ENCODE results near the gene LCN12. TPM values are rescaled to one million over a fixed set of nuclear protein-coding genes. Genes with fewer than 3 reads are reported as not detected.

LCN12 gene
- total RNA-seq, 1 experiment from 2014 or later, result 4.2 TPM

DNA sequence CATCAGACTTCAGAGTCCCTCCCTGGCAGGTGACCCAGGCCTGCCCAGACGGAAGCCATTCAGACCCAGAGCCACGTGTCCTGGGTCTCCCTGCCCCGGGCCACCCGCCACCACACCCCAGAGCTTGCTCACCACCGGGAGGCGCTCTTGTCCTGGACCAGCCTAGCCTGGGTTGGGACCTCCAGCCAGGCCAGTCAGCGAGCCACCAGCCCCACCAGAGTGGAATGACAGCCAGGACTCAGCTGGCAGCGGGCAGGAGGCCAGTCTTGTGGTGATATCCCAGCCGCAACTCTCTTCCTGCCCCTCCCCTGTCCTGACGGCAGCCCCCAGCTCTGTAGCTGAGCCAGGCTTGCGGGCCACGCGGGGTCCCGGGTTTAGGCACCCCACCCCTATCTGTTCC, 23.6 kb downstream of the LCN12 start:
- no peak overlapping the region for H3K4me3 ChIP-seq (replicated peaks in 1 of 2; ENCODE audit: low read depth in 1 of 2, low read length in 2 of 2)
- H3K4me1 ChIP-seq (ENCODE audit: control insufficient read depth in 1 of 2, insufficient read depth in 2 of 2, low read length in 2 of 2), result peaks cover 2 to 32% of the 10 kb centered on the region in 2 experiments; a peak in 3 of 4 replicates
- POLR2A ChIA-PET, result no interaction called here
- no peak overlapping the region; the same call in 1 of the 2 replicates for H3K27ac ChIP-seq (ENCODE audit: low read depth, low read length)
- H3K9me2 ChIP-seq (ENCODE audit: insufficient read depth), result no peaks in the 10 kb centered on the region
- intact Hi-C loops (cut with micrococcal nuclease), result no loop called here
- no peaks in the 10 kb centered on the region for H3K27me3 ChIP-seq (ENCODE audit: insufficient read depth, low read length)
- DNase-seq (ENCODE audit: low read depth, low spot score) (no peak), ATAC-seq (no peak)
- no peaks in the 10 kb centered on the region for H3K36me3 ChIP-seq (ENCODE audit: control insufficient read depth in 1 of 2, insufficient read depth in 2 of 2, low read length in 2 of 2)
- no TSS peak for BruUV-seq (replicated peaks)
- no peaks in the 10 kb centered on the region for H4K20me1 ChIP-seq (ENCODE audit: insufficient read depth)
- no peak overlapping the region for H3K9ac ChIP-seq (ENCODE audit: low read length)
- no peaks in the 10 kb centered on the region for H3K9me3 ChIP-seq (ENCODE audit: control insufficient read depth in 1 of 2, insufficient read depth in 1 of 2, low read depth in 1 of 2, low read length in 2 of 2)
- H3K4me2 ChIP-seq (ENCODE audit: low read length), result peak overlapping the region; percentile 32
- TF ChIP-seq, protein P1, sequence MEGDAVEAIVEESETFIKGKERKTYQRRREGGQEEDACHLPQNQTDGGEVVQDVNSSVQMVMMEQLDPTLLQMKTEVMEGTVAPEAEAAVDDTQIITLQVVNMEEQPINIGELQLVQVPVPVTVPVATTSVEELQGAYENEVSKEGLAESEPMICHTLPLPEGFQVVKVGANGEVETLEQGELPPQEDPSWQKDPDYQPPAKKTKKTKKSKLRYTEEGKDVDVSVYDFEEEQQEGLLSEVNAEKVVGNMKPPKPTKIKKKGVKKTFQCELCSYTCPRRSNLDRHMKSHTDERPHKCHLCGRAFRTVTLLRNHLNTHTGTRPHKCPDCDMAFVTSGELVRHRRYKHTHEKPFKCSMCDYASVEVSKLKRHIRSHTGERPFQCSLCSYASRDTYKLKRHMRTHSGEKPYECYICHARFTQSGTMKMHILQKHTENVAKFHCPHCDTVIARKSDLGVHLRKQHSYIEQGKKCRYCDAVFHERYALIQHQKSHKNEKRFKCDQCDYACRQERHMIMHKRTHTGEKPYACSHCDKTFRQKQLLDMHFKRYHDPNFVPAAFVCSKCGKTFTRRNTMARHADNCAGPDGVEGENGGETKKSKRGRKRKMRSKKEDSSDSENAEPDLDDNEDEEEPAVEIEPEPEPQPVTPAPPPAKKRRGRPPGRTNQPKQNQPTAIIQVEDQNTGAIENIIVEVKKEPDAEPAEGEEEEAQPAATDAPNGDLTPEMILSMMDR (IDR thresholded peaks at IDR 0.05 in 2 of 3, conservative IDR thresholded peaks at IDR 0.05 in 1 of 3; ENCODE audit: borderline replicate concordance in 1 of 3, insufficient read depth in 1 of 3, low read depth in 2 of 3, low read length in 2 of 3), result peak in 2 of 3 experiments; percentile 43 to 55; a peak in 5 of 6 replicates
- TF ChIP-seq FOSL1 (IDR thresholded peaks at IDR 0.05; ENCODE audit: low read depth), result no peak
- RAD21 ChIA-PET (ENCODE audit: low non-redundant PET in 1 of 2, low total read pairs in 2 of 2, uncharacterized antibody in 2 of 2, unreplicated experiment in 2 of 2), result no interaction called here
- CTCF ChIA-PET, result interaction anchor here (1.0 to 2.0 kb wide), 4 partner anchors 10 to 93 kb away, joined by 3 to 8 read pairs (median 6); partner anchors contain the start of gene PAXX
- no peak overlapping the region for H2AFZ ChIP-seq (ENCODE audit: low read depth, low read length, poor library complexity, severe bottlenecking)
- H3K79me2 ChIP-seq (ENCODE audit: insufficient read depth, low read length), result no peaks in the 10 kb centered on the region

DNA sequence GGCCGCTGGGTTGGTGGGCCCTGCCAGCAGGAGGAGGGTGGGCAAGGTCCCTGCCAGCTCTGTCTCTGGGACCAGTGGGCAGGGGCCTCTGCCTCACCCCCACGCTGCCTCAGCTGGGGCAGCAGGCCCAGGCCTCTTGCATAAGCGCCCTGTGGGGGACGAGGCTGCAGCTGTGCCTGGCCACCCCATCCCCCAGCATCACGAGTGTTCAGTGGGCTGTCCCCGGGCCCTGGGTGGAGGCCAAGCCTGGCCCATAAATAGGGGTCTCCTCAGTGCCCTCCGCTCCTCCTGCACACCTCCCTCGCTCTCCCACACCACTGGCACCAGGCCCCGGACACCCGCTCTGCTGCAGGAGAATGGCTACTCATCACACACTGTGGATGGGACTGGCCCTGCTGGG, 25.1 kb downstream of the LCN12 start, which contains the start of gene PTGDS:
Gene PTGDS, plus strand, starts transcription at position 282 of the 400 bp plus-strand sequence. Its CDS starts 75 bp downstream, at position 357.
- ChIA-PET POLR2A (no interaction called here), RAD21 (ENCODE audit: low non-redundant PET in 1 of 2, low total read pairs in 2 of 2, uncharacterized antibody in 2 of 2, unreplicated experiment in 2 of 2) (no interaction called here), CTCF (interaction anchor here (3.0 kb wide), 1 partner anchor 52 kb away, joined by 11 read pairs; no protein-coding TSS in a partner anchor)
- peaks cover 2 to 32% of the 10 kb centered on the region in 2 experiments; a peak in 3 of 4 replicates for H3K4me1 ChIP-seq (ENCODE audit: control insufficient read depth in 1 of 2, insufficient read depth in 2 of 2, low read length in 2 of 2)
- intact Hi-C loops (cut with micrococcal nuclease), result no loop called here
- peak within 1 kb of the TSS; percentile 67 for H3K4me2 ChIP-seq (ENCODE audit: low read length)
- H3K36me3 ChIP-seq (ENCODE audit: control insufficient read depth in 1 of 2, insufficient read depth in 2 of 2, low read length in 2 of 2), result no peaks in the 10 kb centered on the region
- no peaks in the 10 kb centered on the region for H3K9me2 ChIP-seq (ENCODE audit: insufficient read depth)
- ATAC-seq (no peak), DNase-seq (ENCODE audit: low read depth, low spot score) (no peak)
- no peak within 1 kb of the TSS for H2AFZ ChIP-seq (ENCODE audit: low read depth, low read length, poor library complexity, severe bottlenecking)
- BruUV-seq (replicated peaks), result no TSS peak
- no peaks in the 10 kb centered on the region for H3K27me3 ChIP-seq (ENCODE audit: insufficient read depth, low read length)
- peak within 1 kb of the TSS; percentile 40; the same call in 1 of the 2 replicates for H3K9ac ChIP-seq (ENCODE audit: low read length)
- H3K27ac ChIP-seq (ENCODE audit: low read depth, low read length), result peak within 1 kb of the TSS; percentile 51; the same call in 1 of the 2 replicates
- H3K79me2 ChIP-seq (ENCODE audit: insufficient read depth, low read length), result no peaks in the 10 kb centered on the region
- H3K9me3 ChIP-seq (ENCODE audit: control insufficient read depth in 1 of 2, insufficient read depth in 1 of 2, low read depth in 1 of 2, low read length in 2 of 2), result no peaks in the 10 kb centered on the region
- no peaks in the 10 kb centered on the region for H4K20me1 ChIP-seq (ENCODE audit: insufficient read depth)
- peak within 1 kb of the TSS; percentile 24 to 46; a peak in 3 of 4 replicates for H3K4me3 ChIP-seq (replicated peaks in 1 of 2; ENCODE audit: low read depth in 1 of 2, low read length in 2 of 2)
- TF ChIP-seq EZH2phosphoT487 (IDR thresholded peaks at IDR 0.05; ENCODE audit: borderline replicate concordance) (no peak), POLR2A (IDR thresholded peaks at IDR 0.05; ENCODE audit: borderline replicate concordance, extremely low read depth, insufficient read depth, insufficient read length) (no peak), TCF7L2 (IDR thresholded peaks at IDR 0.05; ENCODE audit: borderline replicate concordance, extremely low read depth, insufficient read depth, insufficient read length) (no peak), ZNF274 (IDR thresholded peaks at IDR 0.05; ENCODE audit: low read depth, low read length) (no peak), SIN3A (IDR thresholded peaks at IDR 0.05; ENCODE audit: low read depth) (no peak), RAD21 (IDR thresholded peaks at IDR 0.05; ENCODE audit: low read depth) (no peak), POLR2AphosphoS5 (IDR thresholded peaks at IDR 0.05; ENCODE audit: low read depth, low read length) (no peak), SRF (IDR thresholded peaks at IDR 0.05; ENCODE audit: low read depth) (no peak)
- TF ChIP-seq, protein P2, sequence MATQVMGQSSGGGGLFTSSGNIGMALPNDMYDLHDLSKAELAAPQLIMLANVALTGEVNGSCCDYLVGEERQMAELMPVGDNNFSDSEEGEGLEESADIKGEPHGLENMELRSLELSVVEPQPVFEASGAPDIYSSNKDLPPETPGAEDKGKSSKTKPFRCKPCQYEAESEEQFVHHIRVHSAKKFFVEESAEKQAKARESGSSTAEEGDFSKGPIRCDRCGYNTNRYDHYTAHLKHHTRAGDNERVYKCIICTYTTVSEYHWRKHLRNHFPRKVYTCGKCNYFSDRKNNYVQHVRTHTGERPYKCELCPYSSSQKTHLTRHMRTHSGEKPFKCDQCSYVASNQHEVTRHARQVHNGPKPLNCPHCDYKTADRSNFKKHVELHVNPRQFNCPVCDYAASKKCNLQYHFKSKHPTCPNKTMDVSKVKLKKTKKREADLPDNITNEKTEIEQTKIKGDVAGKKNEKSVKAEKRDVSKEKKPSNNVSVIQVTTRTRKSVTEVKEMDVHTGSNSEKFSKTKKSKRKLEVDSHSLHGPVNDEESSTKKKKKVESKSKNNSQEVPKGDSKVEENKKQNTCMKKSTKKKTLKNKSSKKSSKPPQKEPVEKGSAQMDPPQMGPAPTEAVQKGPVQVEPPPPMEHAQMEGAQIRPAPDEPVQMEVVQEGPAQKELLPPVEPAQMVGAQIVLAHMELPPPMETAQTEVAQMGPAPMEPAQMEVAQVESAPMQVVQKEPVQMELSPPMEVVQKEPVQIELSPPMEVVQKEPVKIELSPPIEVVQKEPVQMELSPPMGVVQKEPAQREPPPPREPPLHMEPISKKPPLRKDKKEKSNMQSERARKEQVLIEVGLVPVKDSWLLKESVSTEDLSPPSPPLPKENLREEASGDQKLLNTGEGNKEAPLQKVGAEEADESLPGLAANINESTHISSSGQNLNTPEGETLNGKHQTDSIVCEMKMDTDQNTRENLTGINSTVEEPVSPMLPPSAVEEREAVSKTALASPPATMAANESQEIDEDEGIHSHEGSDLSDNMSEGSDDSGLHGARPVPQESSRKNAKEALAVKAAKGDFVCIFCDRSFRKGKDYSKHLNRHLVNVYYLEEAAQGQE (IDR thresholded peaks at IDR 0.05; ENCODE audit: low read depth), result no peak
- TF ChIP-seq, protein P3, sequence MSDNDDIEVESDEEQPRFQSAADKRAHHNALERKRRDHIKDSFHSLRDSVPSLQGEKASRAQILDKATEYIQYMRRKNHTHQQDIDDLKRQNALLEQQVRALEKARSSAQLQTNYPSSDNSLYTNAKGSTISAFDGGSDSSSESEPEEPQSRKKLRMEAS (IDR thresholded peaks at IDR 0.05), result no peak
